NCI-H748 treated with DMSO at 0.1 percent for 48 hours (cell line): ENCODE results near the gene TAF7.
"Not testable (repeated sequence)": the region's sequence is repeated elsewhere in the genome, so short reads cannot be mapped to it uniquely, and the experiment has no call there.

Experiments used
- DNase-seq: peaks from one replicate; lab custom pipeline; 2025; lab: John Stamatoyannopoulos, UW

The TAF7 gene, protein sequence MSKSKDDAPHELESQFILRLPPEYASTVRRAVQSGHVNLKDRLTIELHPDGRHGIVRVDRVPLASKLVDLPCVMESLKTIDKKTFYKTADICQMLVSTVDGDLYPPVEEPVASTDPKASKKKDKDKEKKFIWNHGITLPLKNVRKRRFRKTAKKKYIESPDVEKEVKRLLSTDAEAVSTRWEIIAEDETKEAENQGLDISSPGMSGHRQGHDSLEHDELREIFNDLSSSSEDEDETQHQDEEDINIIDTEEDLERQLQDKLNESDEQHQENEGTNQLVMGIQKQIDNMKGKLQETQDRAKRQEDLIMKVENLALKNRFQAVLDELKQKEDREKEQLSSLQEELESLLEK

GRCh38 chr5:141320225-141321169 is at the start of gene TAF7:
TSS of gene TAF7 (minus strand) at chr5:141320784. CDS start at chr5:141320044, 740 bp downstream.
- DNase-seq, result peak; percentile 87

GRCh38 chr5:141366016-141366896 is 45.7 kb upstream of the TAF7 start:
- no peak for DNase-seq

GRCh38 chr5:141363952-141364660 is 43.5 kb upstream of the TAF7 start, which contains the start of gene PCDHGA5:
TSS of gene PCDHGA5 (plus strand) at chr5:141364162. CDS start at chr5:141364331, 169 bp downstream.
- DNase-seq, result no peak

GRCh38 chr5:141362719-141363118 is 42.1 kb upstream of the TAF7 start:
- DNase-seq, result no peak

- DNase-seq, result no peak
Observed at GRCh38 chr5:141360685-141361084, 40.1 kb upstream of the TAF7 start.

- no peak for DNase-seq
Observed at GRCh38 chr5:141359790-141360426, 39.3 kb upstream of the TAF7 start, which contains the start of gene PCDHGB2. TSS of gene PCDHGB2 (plus strand) at chr5:141359994. CDS start at chr5:141360136, 142 bp downstream.

DNA sequence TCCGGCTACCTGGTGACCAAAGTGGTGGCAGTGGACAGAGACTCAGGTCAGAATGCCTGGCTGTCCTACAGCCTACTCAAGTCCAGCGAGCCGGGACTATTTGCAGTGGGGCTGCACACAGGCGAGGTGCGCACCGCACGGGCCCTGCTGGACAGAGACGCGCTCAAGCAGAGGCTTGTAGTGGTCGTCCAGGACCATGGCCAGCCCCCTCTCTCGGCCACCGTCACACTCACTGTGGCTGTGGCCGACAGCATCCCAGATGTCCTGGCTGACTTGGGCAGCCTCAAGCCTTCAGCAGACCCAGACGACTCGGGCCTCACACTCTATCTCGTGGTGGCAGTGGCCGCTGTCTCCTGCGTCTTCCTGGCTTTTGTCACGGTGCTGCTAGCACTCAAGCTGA is 36.4 kb upstream of the TAF7 start:
- no peak for DNase-seq

GRCh38 chr5:141356133-141356532 is 35.5 kb upstream of the TAF7 start:
- DNase-seq, result no peak

DNA sequence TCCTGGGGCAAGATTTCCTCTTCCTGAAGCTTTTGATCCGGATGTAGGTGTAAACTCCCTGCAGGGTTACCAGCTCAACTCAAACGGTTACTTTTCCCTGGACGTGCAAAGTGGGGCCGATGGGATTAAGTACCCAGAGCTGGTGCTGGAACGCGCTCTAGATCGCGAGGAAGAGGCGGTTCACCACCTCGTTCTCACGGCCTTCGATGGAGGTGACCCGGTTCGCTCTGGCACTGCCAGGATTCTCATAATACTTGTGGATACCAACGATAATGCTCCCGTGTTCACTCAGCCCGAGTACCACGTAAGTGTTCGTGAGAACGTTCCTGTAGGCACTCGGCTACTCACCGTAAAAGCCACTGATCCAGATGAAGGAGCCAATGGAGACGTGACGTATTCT is 35.1 kb upstream of the TAF7 start:
- DNase-seq, result no peak

- DNase-seq, result no peak
Observed at GRCh38 chr5:141354900-141355469, 34.4 kb upstream of the TAF7 start, which contains the start of gene PCDHGA4. TSS of gene PCDHGA4 (plus strand) at chr5:141355021. CDS start at chr5:141355108, 87 bp downstream.

DNA sequence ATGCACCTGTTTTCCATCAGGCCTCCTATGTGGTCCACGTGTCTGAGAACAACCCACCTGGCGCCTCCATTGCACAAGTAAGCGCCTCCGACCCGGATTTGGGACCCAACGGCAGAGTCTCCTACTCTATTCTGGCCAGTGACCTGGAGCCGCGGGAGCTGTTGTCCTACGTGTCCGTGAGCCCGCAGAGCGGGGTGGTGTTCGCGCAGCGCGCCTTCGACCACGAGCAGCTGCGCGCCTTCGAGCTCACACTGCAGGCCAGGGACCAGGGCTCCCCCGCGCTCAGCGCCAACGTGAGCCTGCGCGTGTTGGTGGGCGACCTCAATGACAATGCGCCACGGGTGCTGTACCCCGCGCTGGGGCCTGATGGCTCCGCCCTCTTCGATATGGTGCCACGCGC is 31.0 kb upstream of the TAF7 start:
- DNase-seq, result no peak

DNA sequence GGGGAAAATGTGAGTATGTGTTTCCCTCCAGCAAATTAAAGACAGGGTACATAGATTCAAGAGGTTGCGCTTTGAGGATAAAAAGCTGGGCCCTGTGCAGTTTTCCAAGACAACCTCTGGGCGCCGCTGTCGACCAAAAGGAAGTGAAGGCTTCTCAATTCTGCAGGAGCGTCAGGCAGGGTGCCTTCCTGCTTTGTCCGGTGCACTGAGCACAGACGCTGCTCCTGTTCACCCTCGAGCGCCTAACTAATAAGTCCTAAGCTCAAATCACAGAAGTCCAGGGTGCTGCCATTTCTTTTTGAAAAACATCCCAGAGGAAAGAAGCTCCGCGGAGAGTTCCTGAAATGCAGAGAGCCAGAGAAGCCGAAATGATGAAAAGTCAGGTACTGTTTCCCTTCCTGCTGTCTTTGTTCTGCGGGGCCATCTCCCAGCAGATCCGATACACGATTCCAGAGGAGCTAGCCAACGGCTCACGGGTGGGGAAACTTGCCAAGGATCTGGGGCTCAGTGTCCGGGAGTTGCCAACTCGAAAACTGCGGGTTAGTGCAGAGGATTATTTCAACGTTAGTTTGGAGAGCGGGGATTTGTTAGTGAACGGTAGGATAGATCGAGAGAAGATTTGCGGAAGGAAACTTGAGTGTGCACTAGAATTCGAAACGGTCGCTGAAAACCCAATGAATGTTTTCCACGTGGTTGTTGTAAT is 29.5 kb upstream of the TAF7 start, which contains the start of gene PCDHGB1:
TSS of gene PCDHGB1 (plus strand) at position 183 of the 703 bp plus-strand sequence. CDS start at position 345, 162 bp downstream.
- DNase-seq, result peak; percentile 90

GRCh38 chr5:141346017-141346416 is 25.4 kb upstream of the TAF7 start:
- DNase-seq, result not testable (repeated sequence)

- no peak for DNase-seq
Observed at GRCh38 chr5:141345327-141345726, 24.7 kb upstream of the TAF7 start.

GRCh38 chr5:141343953-141344463 is 23.4 kb upstream of the TAF7 start:
- DNase-seq, result no peak

- DNase-seq, result no peak
Observed at GRCh38 chr5:141343242-141343952, 22.8 kb upstream of the TAF7 start, which contains the start of gene PCDHGA3. TSS of gene PCDHGA3 (plus strand) at chr5:141343829. CDS start at chr5:141344034, 205 bp downstream.

DNA sequence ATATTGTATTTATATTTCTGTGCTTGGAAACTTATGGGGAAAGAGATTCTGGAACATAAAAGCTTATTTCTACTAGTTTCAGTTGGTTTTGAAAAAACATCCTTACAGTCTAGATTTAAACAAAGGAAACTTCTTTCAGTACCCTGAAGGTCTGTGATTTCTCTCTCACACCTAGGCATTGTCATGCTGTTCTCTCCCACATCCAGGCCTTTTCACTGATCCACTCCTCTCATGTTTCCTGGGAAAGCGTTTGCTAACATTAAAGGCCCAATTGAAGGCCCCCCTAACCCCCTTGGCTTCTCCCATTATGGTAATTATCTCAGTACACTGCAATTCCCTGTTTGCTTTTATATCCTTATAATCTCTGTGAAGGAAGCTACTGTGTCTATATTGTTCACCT is 22.2 kb upstream of the TAF7 start:
- DNase-seq, result no peak

GRCh38 chr5:141340781-141341354 is 20.3 kb upstream of the TAF7 start:
- DNase-seq, result not testable (repeated sequence)
